H1 (cell line): Measurements from ENCODE around the gene GIMAP4.
"Not testable (repeated sequence)": the region's sequence is repeated elsewhere in the genome, so short reads cannot be mapped to it uniquely, and the experiment has no call there.

Experiments
- BRCA1 ChIP-seq: IDR thresholded peaks from 2 replicates; pipeline ENCODE4 v1.6.1; 2012; ENCODE audit warnings: low read depth, low read length, improper control_type of control experiment
- HDAC6 ChIP-seq: IDR thresholded peaks from one replicate; pipeline ENCODE4 v1.7.1; 2012; ENCODE audit warnings: low read depth, mild to moderate bottlenecking, inconsistent platforms, low read length, moderate library complexity
- JUND ChIP-seq: IDR thresholded peaks from 2 replicates; pipeline ENCODE4 v1.6.1; 2011; ENCODE audit warnings: mild to moderate bottlenecking, improper control_type of control experiment, low read length
- POLR2A ChIP-seq, 2 experiments: IDR thresholded peaks; 1 replicate in 1 of 2; 2 replicates in 1 of 2; pipeline ENCODE4 v1.6.1; 2011; ENCODE audit warnings: low read depth in 2 of 2, low read length in 2 of 2, mild to moderate bottlenecking in 2 of 2; ENCODE audit errors: control extremely low read depth in 1 of 2
- YY1 ChIP-seq: IDR thresholded peaks from 2 replicates; pipeline ENCODE4 v1.6.1; 2011; ENCODE audit warnings: low read depth, mild to moderate bottlenecking, low read length
- TF ChIP-seq, protein P1 (sequence below), 3 experiments: IDR thresholded peaks; 1 replicate in 2 of 3; 2 replicates in 1 of 3; pipeline versions ENCODE4 v1.5.1 to v1.6.1; 2011; ENCODE audit warnings: low read length in 3 of 3, mild to moderate bottlenecking in 3 of 3, inconsistent platforms in 2 of 3, low read depth in 1 of 3, moderate library complexity in 1 of 3; ENCODE audit not compliant: insufficient read depth in 1 of 3; ENCODE audit errors: control extremely low read depth in 1 of 3
- TF ChIP-seq, protein P2 (sequence below): IDR thresholded peaks from 2 replicates; pipeline ENCODE4 v1.6.1; 2012; ENCODE audit warnings: inconsistent platforms

DNA sequence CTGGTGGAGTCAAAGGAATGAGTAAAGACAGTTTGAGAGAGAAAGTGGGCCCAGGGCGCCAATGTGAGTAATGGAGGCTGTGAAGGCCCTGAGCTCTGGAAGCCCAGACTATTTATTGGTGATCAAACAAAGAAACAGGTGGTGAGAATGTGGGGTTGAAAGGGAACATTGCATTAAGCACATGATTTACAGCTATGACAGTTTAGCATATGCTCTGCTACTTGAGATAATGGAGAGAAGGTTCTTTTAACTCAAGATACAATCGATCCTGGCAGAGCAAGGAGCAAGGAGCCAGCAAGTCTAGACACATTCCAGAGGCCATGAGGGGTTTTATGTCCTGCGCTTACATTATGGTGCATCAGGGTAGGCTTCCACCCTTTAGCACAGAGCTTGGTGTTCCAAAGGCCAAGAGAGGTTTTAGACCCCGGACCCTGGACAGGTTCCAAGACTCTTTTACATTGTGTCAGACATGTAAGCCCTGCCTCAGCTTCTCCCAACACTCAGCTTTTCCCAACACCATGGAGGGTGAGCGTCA lies 48.1 kb downstream of the GIMAP4 start:
- not testable (repeated sequence) for TF ChIP-seq YY1; BRCA1; POLR2A (IDR thresholded peaks at IDR 0.05; ENCODE audit: control extremely low read depth in 1 of 2, low read depth in 2 of 2, low read length in 2 of 2); HDAC6; JUND
- TF ChIP-seq, protein P1, sequence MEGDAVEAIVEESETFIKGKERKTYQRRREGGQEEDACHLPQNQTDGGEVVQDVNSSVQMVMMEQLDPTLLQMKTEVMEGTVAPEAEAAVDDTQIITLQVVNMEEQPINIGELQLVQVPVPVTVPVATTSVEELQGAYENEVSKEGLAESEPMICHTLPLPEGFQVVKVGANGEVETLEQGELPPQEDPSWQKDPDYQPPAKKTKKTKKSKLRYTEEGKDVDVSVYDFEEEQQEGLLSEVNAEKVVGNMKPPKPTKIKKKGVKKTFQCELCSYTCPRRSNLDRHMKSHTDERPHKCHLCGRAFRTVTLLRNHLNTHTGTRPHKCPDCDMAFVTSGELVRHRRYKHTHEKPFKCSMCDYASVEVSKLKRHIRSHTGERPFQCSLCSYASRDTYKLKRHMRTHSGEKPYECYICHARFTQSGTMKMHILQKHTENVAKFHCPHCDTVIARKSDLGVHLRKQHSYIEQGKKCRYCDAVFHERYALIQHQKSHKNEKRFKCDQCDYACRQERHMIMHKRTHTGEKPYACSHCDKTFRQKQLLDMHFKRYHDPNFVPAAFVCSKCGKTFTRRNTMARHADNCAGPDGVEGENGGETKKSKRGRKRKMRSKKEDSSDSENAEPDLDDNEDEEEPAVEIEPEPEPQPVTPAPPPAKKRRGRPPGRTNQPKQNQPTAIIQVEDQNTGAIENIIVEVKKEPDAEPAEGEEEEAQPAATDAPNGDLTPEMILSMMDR (IDR thresholded peaks at IDR 0.05; ENCODE audit: control extremely low read depth in 1 of 3, insufficient read depth in 1 of 3, low read depth in 1 of 3, low read length in 3 of 3): not testable (repeated sequence)
- TF ChIP-seq, protein P2, sequence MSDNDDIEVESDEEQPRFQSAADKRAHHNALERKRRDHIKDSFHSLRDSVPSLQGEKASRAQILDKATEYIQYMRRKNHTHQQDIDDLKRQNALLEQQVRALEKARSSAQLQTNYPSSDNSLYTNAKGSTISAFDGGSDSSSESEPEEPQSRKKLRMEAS: not testable (repeated sequence)
